ENCODE results near the gene MINDY4.

The MINDY4 gene

DNA sequence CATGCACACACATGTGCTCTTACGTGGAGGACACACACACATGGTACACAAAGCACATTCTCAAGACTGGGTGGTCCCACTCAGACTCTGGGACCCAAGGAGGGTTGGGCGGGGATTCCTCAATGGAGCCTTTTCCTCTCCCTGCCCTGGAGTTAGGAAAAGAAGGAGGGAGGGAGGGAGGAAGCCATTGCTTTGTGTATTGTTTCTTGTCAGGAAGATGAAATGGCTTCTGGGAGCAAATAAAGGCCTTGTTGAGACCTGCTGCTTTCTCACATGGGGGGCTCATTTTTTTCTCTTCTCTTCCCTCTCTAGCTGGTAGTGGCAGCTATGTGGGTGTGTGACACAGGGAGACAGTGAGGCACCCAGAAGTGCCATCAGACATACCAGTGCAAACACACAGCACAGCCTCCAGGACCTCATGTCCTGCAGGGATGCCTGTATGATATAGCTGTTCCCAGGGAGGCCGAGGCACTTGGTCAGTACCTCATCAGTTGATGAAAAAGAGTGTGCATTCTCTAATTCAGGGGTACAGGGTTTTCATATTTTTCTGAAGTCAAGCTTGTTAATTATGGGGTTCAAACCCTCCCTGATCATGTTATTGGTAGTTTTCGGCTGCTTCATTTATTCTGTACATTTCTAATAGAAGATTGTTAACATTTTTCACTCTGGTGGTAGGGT lies 146.1 kb downstream of the MINDY4 start:
- DNase-seq (ENCODE audit: low read depth) = no peak

DNA sequence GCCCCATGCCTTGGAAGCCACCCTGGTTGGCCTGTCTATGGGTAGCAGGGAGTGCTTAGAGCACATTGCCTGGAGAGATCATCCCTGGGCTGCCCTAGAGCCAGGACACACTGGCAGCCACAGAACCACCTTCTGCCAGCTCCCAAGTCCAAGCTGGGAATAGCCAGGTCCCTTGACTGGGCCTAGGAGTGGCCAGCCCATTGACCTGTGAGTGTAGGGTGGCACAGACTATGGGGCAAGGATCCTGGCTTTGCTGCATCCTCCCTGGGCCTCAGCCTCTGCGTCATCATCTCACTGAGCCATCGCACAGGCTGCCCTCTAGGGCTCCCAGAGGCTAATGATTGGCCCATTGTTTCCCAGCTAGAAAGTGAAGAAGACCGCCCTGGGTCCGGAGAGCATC lies 147.5 kb downstream of the MINDY4 start:
- no peak for DNase-seq (ENCODE audit: low read depth)

GRCh38 chr7:30920021-30920583 lies 148.9 kb downstream of the MINDY4 start:
- peak; percentile 74 for DNase-seq (ENCODE audit: low read depth)

- DNase-seq (ENCODE audit: low read depth) = peak; percentile 85
Observed at GRCh38 chr7:30920584-30921539, 149.6 kb downstream of the MINDY4 start.

DNA sequence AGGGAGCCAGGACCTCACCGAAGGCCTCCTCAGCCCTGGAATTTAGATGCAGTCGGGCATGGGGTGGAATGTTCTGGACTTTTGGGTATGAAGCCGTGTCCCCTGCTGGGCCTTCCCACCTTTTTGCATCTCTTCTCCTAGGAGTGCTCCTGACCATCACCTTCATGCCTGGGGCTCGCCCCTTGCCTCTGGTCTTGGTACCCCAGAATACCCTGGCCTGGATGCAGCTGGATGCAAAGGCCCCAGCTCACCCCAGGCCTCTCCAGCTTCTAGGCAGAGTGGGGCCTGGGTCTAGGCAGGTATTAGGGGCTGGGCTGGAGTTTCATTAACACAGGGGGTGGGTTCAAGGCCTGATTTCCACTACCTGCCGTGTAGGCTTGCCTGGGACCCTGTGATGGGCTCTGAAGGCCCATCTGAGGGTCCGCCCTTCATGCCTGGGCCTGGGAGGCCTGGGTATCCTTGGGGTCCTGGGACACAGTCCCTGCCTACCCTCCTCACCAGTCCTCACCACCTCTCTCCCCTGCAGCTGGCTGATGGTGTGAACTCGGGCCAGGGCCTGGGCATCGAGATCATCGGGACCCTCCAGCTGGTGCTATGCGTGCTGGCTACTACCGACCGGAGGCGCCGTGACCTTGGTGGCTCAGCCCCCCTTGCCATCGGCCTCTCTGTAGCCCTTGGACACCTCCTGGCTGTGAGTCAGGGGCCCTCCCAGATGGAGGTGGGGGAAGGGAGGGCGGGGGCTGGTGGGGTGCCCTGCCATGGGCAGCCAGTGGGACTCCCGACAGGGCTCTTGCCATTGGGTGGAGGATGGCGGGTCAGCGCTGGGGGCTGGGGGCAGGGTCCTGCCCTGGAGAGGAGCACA lies 150.6 kb downstream of the MINDY4 start:
- DNase-seq (ENCODE audit: low read depth) = no peak

GRCh38 chr7:30922596-30922995 lies 151.4 kb downstream of the MINDY4 start:
- DNase-seq (ENCODE audit: low read depth) = no peak

DNA sequence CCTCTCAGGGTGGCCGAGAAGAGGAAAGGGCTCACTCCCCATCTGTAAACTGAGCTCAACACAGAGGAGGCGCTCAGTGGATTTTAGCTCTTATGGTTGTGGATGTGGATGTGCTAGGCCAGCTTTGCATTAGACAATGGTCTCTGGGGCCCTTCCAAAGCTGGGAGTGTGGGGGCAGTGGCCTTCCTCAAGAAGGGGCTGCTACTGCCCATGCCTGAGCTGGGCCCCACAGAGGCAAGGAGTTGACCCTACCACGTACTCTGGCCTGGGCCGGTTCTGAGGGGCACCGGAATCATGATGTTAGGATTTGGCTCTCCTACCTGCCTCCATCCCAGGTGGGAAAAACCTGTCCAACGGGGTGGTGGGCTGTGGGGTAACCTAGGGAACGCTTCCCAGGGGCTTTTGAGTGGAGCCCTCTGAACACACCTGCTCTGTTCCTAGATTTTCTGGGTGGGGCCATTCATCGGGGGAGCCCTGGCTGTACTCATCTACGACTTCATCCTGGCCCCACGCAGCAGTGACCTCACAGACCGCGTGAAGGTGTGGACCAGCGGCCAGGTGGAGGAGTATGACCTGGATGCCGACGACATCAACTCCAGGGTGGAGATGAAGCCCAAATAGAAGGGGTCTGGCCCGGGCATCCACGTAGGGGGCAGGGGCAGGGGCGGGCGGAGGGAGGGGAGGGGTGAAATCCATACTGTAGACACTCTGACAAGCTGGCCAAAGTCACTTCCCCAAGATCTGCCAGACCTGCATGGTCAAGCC lies 152.0 kb downstream of the MINDY4 start:
- DNase-seq (ENCODE audit: low read depth) = no peak

- DNase-seq (ENCODE audit: low read depth) = no peak
Observed at GRCh38 chr7:30923774-30924413, 152.7 kb downstream of the MINDY4 start.

DNA sequence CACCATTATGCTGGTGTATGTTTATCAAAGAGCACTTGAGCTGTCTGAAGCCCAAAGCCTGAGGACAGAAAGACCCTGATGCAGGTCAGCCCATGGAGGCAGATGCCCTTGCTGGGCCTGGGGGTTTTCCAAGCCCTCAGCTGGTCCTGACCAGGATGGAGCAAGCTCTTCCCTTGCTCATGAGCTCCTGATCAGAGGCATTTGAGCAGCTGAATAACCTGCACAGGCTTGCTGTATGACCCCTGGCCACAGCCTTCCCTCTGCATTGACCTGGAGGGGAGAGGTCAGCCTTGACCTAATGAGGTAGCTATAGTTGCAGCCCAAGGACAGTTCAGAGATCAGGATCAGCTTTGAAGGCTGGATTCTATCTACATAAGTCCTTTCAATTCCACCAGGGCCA lies 153.4 kb downstream of the MINDY4 start:
- DNase-seq (ENCODE audit: low read depth) = no peak

DNA sequence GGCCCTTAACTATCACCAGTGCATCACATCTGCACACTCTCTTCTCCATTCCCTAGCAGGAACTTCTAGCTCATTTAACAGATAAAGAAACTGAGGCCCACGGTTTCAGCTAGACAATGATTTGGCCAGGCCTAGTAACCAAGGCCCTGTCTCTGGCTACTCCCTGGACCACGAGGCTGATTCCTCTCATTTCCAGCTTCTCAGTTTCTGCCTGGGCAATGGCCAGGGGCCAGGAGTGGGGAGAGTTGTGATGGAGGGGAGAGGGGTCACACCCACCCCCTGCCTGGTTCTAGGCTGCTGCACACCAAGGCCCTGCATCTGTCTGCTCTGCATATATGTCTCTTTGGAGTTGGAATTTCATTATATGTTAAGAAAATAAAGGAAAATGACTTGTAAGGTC lies 153.9 kb downstream of the MINDY4 start:
- no peak for DNase-seq (ENCODE audit: low read depth)

DNA sequence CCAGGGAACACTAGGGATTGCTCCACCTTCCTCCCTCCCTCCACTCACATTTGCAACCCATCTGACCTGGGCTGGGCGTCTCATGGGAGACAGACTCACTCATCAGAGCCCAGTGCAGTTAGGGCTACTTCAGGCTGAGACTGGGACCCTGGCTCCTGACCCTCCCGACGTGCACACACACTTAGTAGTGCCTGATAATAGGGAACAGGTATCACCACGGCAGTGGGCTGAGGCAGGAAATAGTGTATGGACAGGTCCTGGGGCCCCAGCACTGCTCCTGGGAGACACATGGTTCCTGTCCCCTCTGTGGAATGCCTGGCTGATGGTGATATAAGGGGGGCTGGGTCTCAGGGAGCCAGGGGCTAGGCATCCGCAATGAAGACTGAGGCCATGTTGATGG lies 154.7 kb downstream of the MINDY4 start:
- no peak for DNase-seq (ENCODE audit: low read depth)

- DNase-seq (ENCODE audit: low read depth) = no peak
Observed at GRCh38 chr7:30926313-30926712, 155.1 kb downstream of the MINDY4 start.

- no peak for DNase-seq (ENCODE audit: low read depth)
Observed at GRCh38 chr7:30927040-30927439, 155.8 kb downstream of the MINDY4 start.

DNA sequence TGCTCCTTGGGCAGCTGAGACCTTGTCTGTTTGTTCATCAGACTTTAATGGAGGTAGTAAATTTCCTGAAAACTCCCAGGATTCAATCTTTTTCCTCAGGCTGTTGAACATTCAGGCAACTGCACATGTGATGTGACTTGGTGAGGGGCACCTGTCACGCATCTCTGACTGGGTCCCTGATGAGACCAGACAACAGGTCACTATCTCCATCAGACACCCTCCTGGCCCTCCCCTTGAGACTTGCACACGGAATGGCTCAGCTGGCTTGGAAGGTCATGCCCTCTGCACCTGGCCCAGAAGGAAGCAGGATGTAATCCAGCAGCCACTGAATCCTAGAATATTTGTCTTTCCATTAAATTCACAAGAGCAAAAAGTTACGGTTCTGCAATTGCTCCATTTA lies 156.3 kb downstream of the MINDY4 start:
- no peak for DNase-seq (ENCODE audit: low read depth)

- DNase-seq (ENCODE audit: low read depth) = no peak
Observed at GRCh38 chr7:30928254-30928872, 157.1 kb downstream of the MINDY4 start.

DNA sequence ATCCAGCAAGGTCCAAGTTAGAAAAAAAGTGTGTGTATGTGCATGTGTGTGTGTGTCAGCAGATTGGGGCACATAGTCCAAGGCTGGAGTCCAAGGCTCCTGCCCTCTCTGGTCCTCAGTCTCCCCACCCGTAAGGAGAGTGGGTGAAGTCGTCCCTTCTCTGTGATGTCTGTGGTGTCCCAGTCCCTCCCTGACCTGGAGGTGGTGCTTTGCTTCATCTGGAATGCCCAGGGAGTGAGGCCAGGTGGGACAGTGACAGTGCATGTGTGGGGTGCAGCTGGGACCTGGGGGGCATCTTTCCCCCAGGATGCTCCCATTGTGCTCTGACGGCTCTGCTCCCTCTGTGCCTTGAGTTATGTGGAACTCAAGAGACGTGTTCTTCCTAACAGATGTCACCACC lies 158.5 kb downstream of the MINDY4 start:
- DNase-seq (ENCODE audit: low read depth) = no peak

GRCh38 chr7:30930621-30931020 lies 159.4 kb downstream of the MINDY4 start:
- DNase-seq (ENCODE audit: low read depth) = no peak

GRCh38 chr7:30931161-30931928 lies 160.1 kb downstream of the MINDY4 start:
- peak; percentile 48 for DNase-seq (ENCODE audit: low read depth)

- no peak for DNase-seq (ENCODE audit: low read depth)
Observed at GRCh38 chr7:30931929-30932540, 160.8 kb downstream of the MINDY4 start.
